T-cell (primary cell): Measurements from ENCODE around the gene PDZRN3. TPM values are rescaled to one million over a fixed set of nuclear protein-coding genes. Genes with fewer than 3 reads are reported as not detected.

Experiments used
- ATAC-seq, 4 experiments: fragments of 200-7000 bp in 3 of 4; fragments of 150-1000 bp in 1 of 4; cut with Tn5 transposase; replicated peaks in 1 of 4; 1 replicate in 3 of 4; 2 replicates in 1 of 4; pipeline ENCODE4 v1.10.0; 2021; ENCODE audit warnings: moderate library complexity in 3 of 4, mild to moderate bottlenecking in 2 of 4, moderate number of reproducible peaks in 1 of 4
- CTCF ChIA-PET, 2 donors: fragments of 300-600 bp; sonication (Branson Sonifier 250); formaldehyde crosslinking; loops; one replicate each; lab custom pipeline; 2022; ENCODE audit warnings: antibody characterized with exemption in 2 of 2; lab: Charles Lee
- POLR2A ChIA-PET, 2 donors: fragments of 300-600 bp; sonication (Branson Sonifier 250); formaldehyde crosslinking; loops; one replicate each; lab custom pipeline; 2022; ENCODE audit warnings: antibody characterized with exemption in 2 of 2; lab: Charles Lee
- DNase-seq, 35 experiments: peaks; one replicate each; pipeline versions ENCODE4 v3.0.0 to v3.0.0-alpha.2; 2013 to 2023
- H3K27ac ChIP-seq: one replicate; pipeline ENCODE4 v1.5.1; 2013; ENCODE audit warnings: low read length
- H3K27me3 ChIP-seq, 2 experiments: replicated peaks in 1 of 2; 1 replicate in 1 of 2; 2 replicates in 1 of 2; pipeline versions ENCODE4 v1.6.1 to v1.7.0; 2013; ENCODE audit warnings: low read length in 1 of 2, mixed read lengths in 1 of 2; ENCODE audit not compliant: control insufficient read depth in 2 of 2, insufficient read depth in 2 of 2; ENCODE audit errors: extremely low read depth in 1 of 2
- H3K36me3 ChIP-seq, 2 donors: 1 replicate in 1 of 2; 2 replicates in 1 of 2; pipeline versions ENCODE4 v1.6.1 to v1.7.0; 2013; ENCODE audit warnings: low read length in 1 of 2; ENCODE audit not compliant: control insufficient read depth in 2 of 2, insufficient read depth in 1 of 2; ENCODE audit errors: extremely low read depth in 1 of 2
- H3K4me1 ChIP-seq, 2 experiments: 1 replicate in 1 of 2; 2 replicates in 1 of 2; pipeline versions ENCODE4 v1.6.1 to v1.7.0; 2013; ENCODE audit warnings: low read length in 2 of 2, mixed read lengths in 1 of 2; ENCODE audit not compliant: insufficient read depth in 2 of 2, control insufficient read depth in 1 of 2; ENCODE audit errors: extremely low read depth in 1 of 2
- H3K4me3 ChIP-seq, 2 donors: 1 replicate in 1 of 2; 2 replicates in 1 of 2; pipeline versions ENCODE4 v1.5.1 to v1.7.0; 2013; ENCODE audit warnings: mild to moderate bottlenecking in 2 of 2, low read length in 1 of 2, moderate library complexity in 1 of 2; ENCODE audit not compliant: control insufficient read depth in 1 of 2; ENCODE audit errors: extremely low read depth in 1 of 2
- H3K9me3 ChIP-seq: 2 replicates; pipeline ENCODE4 v1.7.0; 2013
- H3K27ac Mint-ChIP-seq, 2 donors: one replicate each; pipeline ENCODE4 v1.8.0; 2020 to 2021; ENCODE audit warnings: mild to moderate bottlenecking in 2 of 2, mixed read lengths in 2 of 2
- H3K27me3 Mint-ChIP-seq, 2 donors: one replicate each; pipeline ENCODE4 v1.8.0; 2021 to 2022; ENCODE audit warnings: mixed read lengths in 2 of 2
- H3K36me3 Mint-ChIP-seq: one replicate; pipeline ENCODE4 v1.8.0; 2021; ENCODE audit warnings: mixed read lengths
- H3K4me1 Mint-ChIP-seq, 3 donors: one replicate each; pipeline ENCODE4 v1.8.0; 2020 to 2022; ENCODE audit warnings: mixed read lengths in 3 of 3, mild to moderate bottlenecking in 1 of 3
- H3K4me3 Mint-ChIP-seq, 3 donors: one replicate each; pipeline ENCODE4 v1.8.0; 2020 to 2022; ENCODE audit warnings: mild to moderate bottlenecking in 3 of 3, mixed read lengths in 3 of 3, moderate library complexity in 3 of 3
- H3K9me3 Mint-ChIP-seq, 3 donors: one replicate each; pipeline ENCODE4 v1.8.0; 2020 to 2022; ENCODE audit warnings: mixed read lengths in 3 of 3
- WGBS: methylation state at CpG from one replicate; pipeline ENCODE4 v1.1.5; 2013; ENCODE audit warnings: missing lambda C conversion rate; ENCODE audit not compliant: insufficient coverage; 5-methylcytosine and 5-hydroxymethylcytosine counted together
- total RNA-seq, 35 experiments: library from RNA in 6 of 35; stranded (reverse) in 6 of 35; fragments of 120-200 nt in 1 of 35; gene quantifications; one replicate each; pipeline versions ENCODE4 v1.2.1 to v1.2.4 and lab custom pipeline; 2013 to 2026

Gene PDZRN3
- total RNA-seq, 5 donors from 2014 or later (not counting 1 experiment from before 2014, with no cell fraction given) = 0.16 to 0.73 (median 0.18) TPM; not detected in 2

GRCh38 chr3:73653877-73654276 is 29.1 kb upstream of the PDZRN3 start:
- WGBS = no CpG with 5 or more reads among the region's 1 CpG
- H3K27me3 Mint-ChIP-seq = peaks cover 0 to 3% of the 10 kb centered on the region in 2 donors
- DNase-seq (no peak), ATAC-seq (no peak)
- no peak overlapping the region for H3K27ac Mint-ChIP-seq
- ChIA-PET CTCF (no interaction called here), POLR2A (no interaction called here)
- Histone ChIP-seq H3K36me3 (no peaks in the 10 kb centered on the region), H3K27ac (no peak overlapping the region), H3K9me3 (no peaks in the 10 kb centered on the region), H3K4me1 (no peaks in the 10 kb centered on the region), H3K4me3 (no peak overlapping the region), H3K27me3 (no peaks in the 10 kb centered on the region)
- H3K4me1 Mint-ChIP-seq = no peaks in the 10 kb centered on the region
- H3K9me3 Mint-ChIP-seq = peaks cover 0 to 6% (median 0%) of the 10 kb centered on the region in 3 donors
- H3K36me3 Mint-ChIP-seq = no peaks in the 10 kb centered on the region
- no peak overlapping the region for H3K4me3 Mint-ChIP-seq

DNA sequence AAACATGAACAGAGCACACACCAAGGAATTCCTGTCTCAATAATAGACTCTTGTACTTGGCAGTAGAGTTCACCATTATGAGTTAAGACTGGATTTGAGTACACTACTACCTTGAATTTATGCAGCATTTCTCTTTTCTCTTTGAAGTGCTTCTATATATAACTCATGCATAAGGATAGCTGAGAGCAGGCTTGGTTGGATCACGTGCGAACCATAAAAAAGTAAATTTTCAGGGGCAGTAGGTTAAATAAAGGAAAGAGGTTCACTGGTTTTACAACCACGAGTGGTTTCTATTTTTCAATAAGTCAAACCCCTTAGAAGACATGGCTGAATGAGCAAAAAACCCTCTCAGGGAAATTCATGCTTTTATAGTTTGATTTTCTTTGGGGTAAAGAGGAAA is 28.6 kb upstream of the PDZRN3 start:
- H3K36me3 Mint-ChIP-seq = no peaks in the 10 kb centered on the region
- POLR2A ChIA-PET = interaction anchor here in 1 of 2 donors (0.6 kb wide), 1 partner anchor 174 kb away, joined by 3 read pairs; no protein-coding TSS in a partner anchor
- no peak for DNase-seq
- Histone ChIP-seq H3K36me3 (no peaks in the 10 kb centered on the region), H3K4me1 (no peaks in the 10 kb centered on the region), H3K27ac (no peak overlapping the region), H3K4me3 (no peak overlapping the region), H3K9me3 (no peaks in the 10 kb centered on the region), H3K27me3 (no peaks in the 10 kb centered on the region)
- H3K27me3 Mint-ChIP-seq = peaks cover 0 to 3% of the 10 kb centered on the region in 2 donors
- no peaks in the 10 kb centered on the region for H3K4me1 Mint-ChIP-seq
- H3K9me3 Mint-ChIP-seq = peaks cover 0 to 6% (median 0%) of the 10 kb centered on the region in 3 donors
- no peak overlapping the region for H3K27ac Mint-ChIP-seq
- ATAC-seq = no peak
- no peak overlapping the region for H3K4me3 Mint-ChIP-seq
- no CpG with 5 or more reads among the region's 3 CpGs for WGBS
- CTCF ChIA-PET = no interaction called here

DNA sequence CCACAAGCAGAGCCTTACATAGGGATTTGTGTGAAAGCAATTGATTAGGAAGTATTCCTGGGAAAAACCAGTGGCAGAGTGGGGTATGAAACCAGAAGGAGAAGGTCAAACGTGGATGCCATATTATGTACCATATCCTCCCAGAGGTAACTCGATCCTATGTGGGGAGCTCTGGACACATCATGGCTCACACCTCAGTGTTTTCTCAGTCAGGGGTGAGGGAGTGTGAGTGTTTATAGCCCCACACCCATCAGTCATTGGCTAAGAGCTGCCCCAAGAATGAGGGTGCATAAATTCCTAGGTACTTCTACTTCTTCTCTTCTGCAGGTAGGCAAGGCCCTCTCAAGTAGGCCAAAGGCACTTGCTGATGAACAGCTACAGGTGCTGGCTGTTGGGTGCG is 28.2 kb upstream of the PDZRN3 start:
- H3K9me3 Mint-ChIP-seq = peaks cover 0 to 2% (median 0%) of the 10 kb centered on the region in 3 donors
- no peaks in the 10 kb centered on the region for H3K4me1 ChIP-seq
- no peaks in the 10 kb centered on the region for H3K27me3 Mint-ChIP-seq
- no peaks in the 10 kb centered on the region for H3K36me3 Mint-ChIP-seq
- H3K9me3 ChIP-seq = no peaks in the 10 kb centered on the region
- H3K36me3 ChIP-seq = no peaks in the 10 kb centered on the region
- H3K27ac Mint-ChIP-seq = no peak overlapping the region
- H3K27ac ChIP-seq = no peak overlapping the region
- no peak overlapping the region for H3K4me3 ChIP-seq
- H3K27me3 ChIP-seq = no peaks in the 10 kb centered on the region
- no peak overlapping the region for H3K4me3 Mint-ChIP-seq
- DNase-seq = no peak
- ATAC-seq = no peak
- CTCF ChIA-PET = no interaction called here
- H3K4me1 Mint-ChIP-seq = no peaks in the 10 kb centered on the region
- WGBS = no CpG with 5 or more reads among the region's 3 CpGs
- POLR2A ChIA-PET = interaction anchor here in 1 of 2 donors (0.6 kb wide), 1 partner anchor 174 kb away, joined by 3 read pairs; no protein-coding TSS in a partner anchor

DNA sequence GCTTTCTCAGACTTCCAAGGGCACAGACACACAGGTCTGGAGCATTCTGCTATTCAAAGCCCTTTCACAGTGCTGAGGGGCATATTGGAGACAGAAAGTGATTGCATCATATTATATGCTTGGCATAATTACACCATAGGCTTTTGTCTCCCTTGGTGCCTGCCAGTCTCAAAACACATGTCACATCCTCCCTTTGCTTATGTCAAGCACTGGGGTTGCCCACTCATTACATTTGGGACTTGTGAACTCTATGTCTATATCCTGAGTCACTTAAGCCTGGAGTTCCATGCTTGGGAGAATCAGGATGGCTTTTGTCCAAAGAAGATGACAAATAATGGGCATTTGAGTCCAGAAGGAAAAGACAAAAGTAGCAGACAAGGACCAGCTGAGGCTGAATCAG is 12.3 kb upstream of the PDZRN3 start:
- H3K27ac ChIP-seq = no peak overlapping the region
- Mint-ChIP-seq H3K27ac (no peak overlapping the region), H3K36me3 (no peaks in the 10 kb centered on the region), H3K27me3 (no peaks in the 10 kb centered on the region), H3K4me3 (no peak overlapping the region), H3K4me1 (no peaks in the 10 kb centered on the region), H3K9me3 (peaks cover 0 to 4% (median 0%) of the 10 kb centered on the region in 3 donors)
- no peaks in the 10 kb centered on the region for H3K36me3 ChIP-seq
- no peaks in the 10 kb centered on the region for H3K9me3 ChIP-seq
- ChIA-PET CTCF (no interaction called here), POLR2A (no interaction called here)
- H3K4me3 ChIP-seq = no peak overlapping the region
- ATAC-seq = no peak
- no peaks in the 10 kb centered on the region for H3K27me3 ChIP-seq
- no peak for DNase-seq
- no peaks in the 10 kb centered on the region for H3K4me1 ChIP-seq

GRCh38 chr3:73635254-73635653 is 10.5 kb upstream of the PDZRN3 start:
- WGBS = no CpG with 5 or more reads among the region's 1 CpG
- no peak overlapping the region for H3K27ac ChIP-seq
- ChIA-PET POLR2A (no interaction called here), CTCF (no interaction called here)
- no peaks in the 10 kb centered on the region for H3K27me3 Mint-ChIP-seq
- H3K27ac Mint-ChIP-seq = no peak overlapping the region
- no peaks in the 10 kb centered on the region for H3K36me3 ChIP-seq
- H3K4me3 ChIP-seq = no peak overlapping the region
- no peaks in the 10 kb centered on the region for H3K27me3 ChIP-seq
- ATAC-seq = no peak
- H3K4me1 Mint-ChIP-seq = no peaks in the 10 kb centered on the region
- H3K9me3 ChIP-seq = no peaks in the 10 kb centered on the region
- no peak overlapping the region for H3K4me3 Mint-ChIP-seq
- no peaks in the 10 kb centered on the region for H3K36me3 Mint-ChIP-seq
- DNase-seq = no peak
- H3K9me3 Mint-ChIP-seq = peaks cover 0 to 4% (median 0%) of the 10 kb centered on the region in 3 donors
- H3K4me1 ChIP-seq = no peaks in the 10 kb centered on the region

DNA sequence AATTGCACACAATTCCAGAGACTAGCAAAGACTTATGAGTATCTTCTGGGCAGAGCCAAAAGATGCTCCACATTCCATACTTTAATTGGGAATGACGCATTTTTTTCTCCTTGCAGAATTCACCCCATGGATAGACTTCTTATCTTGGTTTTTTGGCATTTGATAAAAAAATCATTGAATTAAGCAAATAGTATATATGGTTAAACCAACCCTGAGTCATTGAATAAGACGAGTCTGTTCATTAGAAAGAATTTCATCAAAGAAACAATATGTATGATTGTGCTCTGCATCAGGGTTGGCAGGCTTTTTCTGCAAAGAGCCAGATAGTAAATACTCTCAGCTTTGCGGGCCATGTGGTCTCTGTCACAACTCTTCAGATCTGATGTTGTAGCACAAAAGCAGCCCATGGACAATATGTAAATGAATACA is 9.2 kb upstream of the PDZRN3 start:
- 100% methylated on average over 1 of the region's 3 CpGs for WGBS
- H3K9me3 ChIP-seq = no peaks in the 10 kb centered on the region
- H3K4me3 ChIP-seq = no peak overlapping the region
- no peak overlapping the region for H3K4me3 Mint-ChIP-seq
- no peaks in the 10 kb centered on the region for H3K27me3 ChIP-seq
- H3K4me1 ChIP-seq = no peaks in the 10 kb centered on the region
- H3K27ac ChIP-seq = no peak overlapping the region
- no peak for ATAC-seq
- peaks cover 0 to 2% (median 0%) of the 10 kb centered on the region in 3 donors for H3K9me3 Mint-ChIP-seq
- no peak overlapping the region for H3K27ac Mint-ChIP-seq
- POLR2A ChIA-PET = no interaction called here
- no peaks in the 10 kb centered on the region for H3K27me3 Mint-ChIP-seq
- no peaks in the 10 kb centered on the region for H3K36me3 ChIP-seq
- H3K4me1 Mint-ChIP-seq = no peaks in the 10 kb centered on the region
- CTCF ChIA-PET = no interaction called here
- H3K36me3 Mint-ChIP-seq = no peaks in the 10 kb centered on the region
- DNase-seq = no peak

- H3K36me3 ChIP-seq = no peaks in the 10 kb centered on the region
- H3K9me3 ChIP-seq = no peaks in the 10 kb centered on the region
- no peaks in the 10 kb centered on the region for H3K27me3 ChIP-seq
- Mint-ChIP-seq H3K4me3 (no peak overlapping the region), H3K36me3 (no peaks in the 10 kb centered on the region), H3K27me3 (no peaks in the 10 kb centered on the region), H3K27ac (no peak overlapping the region), H3K9me3 (peaks cover 0 to 3% (median 0%) of the 10 kb centered on the region in 3 donors), H3K4me1 (no peaks in the 10 kb centered on the region)
- H3K4me1 ChIP-seq = no peaks in the 10 kb centered on the region
- CTCF ChIA-PET = no interaction called here
- POLR2A ChIA-PET = no interaction called here
- H3K27ac ChIP-seq = no peak overlapping the region
- ATAC-seq = no peak
- 67% methylated on average over 1 of the region's 2 CpGs for WGBS
- H3K4me3 ChIP-seq = no peak overlapping the region
- DNase-seq = no peak
These were observed 8.7 kb upstream of the PDZRN3 start for GRCh38 chr3:73633453-73633852.
